ENCODE results near the gene IL9R. TPM values are rescaled to one million over a fixed set of nuclear protein-coding genes. Genes with fewer than 3 reads are reported as not detected.
"Not testable (repeated sequence)": the region's sequence is repeated elsewhere in the genome, so short reads cannot be mapped to it uniquely, and the experiment has no call there.

IL9R gene
- total RNA-seq (ENCODE audit: insufficient read depth, low replicate concordance) = 4.3 TPM

- DNase-seq (ENCODE audit: low spot score) = no peak
Measured at GRCh38 chrX:155997436-155997835, at the start of gene IL9R. Gene IL9R, plus strand, starts transcription at chrX:155997696. Its CDS starts 64 bp downstream, at chrX:155997760.

GRCh38 chrX:155949098-155949497 is 48.4 kb upstream of the IL9R start:
- DNase-seq (ENCODE audit: low spot score) = no peak

GRCh38 chrX:155951237-155951789 is 46.2 kb upstream of the IL9R start:
- no peak for DNase-seq (ENCODE audit: low spot score)

GRCh38 chrX:155953055-155953454 is 44.4 kb upstream of the IL9R start:
- DNase-seq (ENCODE audit: low spot score) = no peak

GRCh38 chrX:155954793-155955192 is 42.7 kb upstream of the IL9R start:
- DNase-seq (ENCODE audit: low spot score) = no peak

- DNase-seq (ENCODE audit: low spot score) = no peak
Measured at GRCh38 chrX:155956099-155956498, 41.4 kb upstream of the IL9R start.

- DNase-seq (ENCODE audit: low spot score) = no peak
Measured at GRCh38 chrX:155956649-155957048, 40.8 kb upstream of the IL9R start.

GRCh38 chrX:155957843-155958242 is 39.7 kb upstream of the IL9R start:
- DNase-seq (ENCODE audit: low spot score) = no peak

- no peak for DNase-seq (ENCODE audit: low spot score)
Measured at GRCh38 chrX:155959018-155959587, 38.4 kb upstream of the IL9R start.

- DNase-seq (ENCODE audit: low spot score) = no peak
Measured at GRCh38 chrX:155962906-155963305, 34.6 kb upstream of the IL9R start.

GRCh38 chrX:155966876-155967275 is 30.6 kb upstream of the IL9R start:
- no peak for DNase-seq (ENCODE audit: low spot score)

GRCh38 chrX:155967653-155968325 is 29.7 kb upstream of the IL9R start:
- DNase-seq (ENCODE audit: low spot score) = no peak

- DNase-seq (ENCODE audit: low spot score) = no peak
Measured at GRCh38 chrX:155968326-155968661, 29.2 kb upstream of the IL9R start.

GRCh38 chrX:155968791-155969190 is 28.7 kb upstream of the IL9R start:
- DNase-seq (ENCODE audit: low spot score) = no peak

GRCh38 chrX:155971658-155972057 is 25.8 kb upstream of the IL9R start:
- DNase-seq (ENCODE audit: low spot score) = not testable (repeated sequence)

GRCh38 chrX:155972241-155972640 is 25.3 kb upstream of the IL9R start:
- not testable (repeated sequence) for DNase-seq (ENCODE audit: low spot score)

GRCh38 chrX:155983326-155983725 is 14.2 kb upstream of the IL9R start:
- DNase-seq (ENCODE audit: low spot score) = no peak

- no peak for DNase-seq (ENCODE audit: low spot score)
Measured at GRCh38 chrX:155985208-155985607, 12.3 kb upstream of the IL9R start.

- DNase-seq (ENCODE audit: low spot score) = not testable (repeated sequence)
Measured at GRCh38 chrX:155986995-155987394, 10.5 kb upstream of the IL9R start.

- no peak for DNase-seq (ENCODE audit: low spot score)
Measured at GRCh38 chrX:155988859-155989258, 8.6 kb upstream of the IL9R start.

- DNase-seq (ENCODE audit: low spot score) = no peak
Measured at GRCh38 chrX:155993421-155993820, 4.1 kb upstream of the IL9R start.

- DNase-seq (ENCODE audit: low spot score) = no peak
Measured at GRCh38 chrX:155995321-155995875, 2.1 kb upstream of the IL9R start.

- no peak for DNase-seq (ENCODE audit: low spot score)
Measured at GRCh38 chrX:155998116-155998515, 620 bp downstream of the IL9R start.

Measured in umbilical cord (tissue), 2 donors.